HepG2 (cell line): ENCODE measurements around the gene ZNF248.

Source experiments
- MTA3 ChIP-seq: sonication (generic); formaldehyde crosslinking; IDR thresholded peaks from 2 replicates; pipeline ENCODE4 v1.4.0; 2020; ENCODE audit warnings: missing genetic modification reagents
- MYC ChIP-seq: sonication (generic); formaldehyde crosslinking; IDR thresholded peaks from 2 replicates; pipeline ENCODE4 v1.9.0; 2021; ENCODE audit warnings: missing genetic modification reagents, borderline replicate concordance
- NCOR1 ChIP-seq: fragments of 200-600 bp; sonication (generic); IDR thresholded peaks from 2 replicates; pipeline ENCODE4 v1.7.0; 2017; ENCODE audit warnings: antibody characterized with exemption, low read length, borderline replicate concordance
- NFIC ChIP-seq: IDR thresholded peaks from 2 replicates; pipeline ENCODE4 v1.6.1; 2012; ENCODE audit warnings: mild to moderate bottlenecking, low read length, inconsistent platforms
- RBAK ChIP-seq: sonication (generic); formaldehyde crosslinking; IDR thresholded peaks from 2 replicates; pipeline ENCODE4 v1.5.1; 2020; ENCODE audit warnings: mild to moderate bottlenecking, missing genetic modification reagents
- ZFP62 ChIP-seq: sonication (generic); formaldehyde crosslinking; IDR thresholded peaks from 2 replicates; pipeline ENCODE4 v1.4.0; 2020; ENCODE audit warnings: missing genetic modification reagents
- ZNF713 ChIP-seq: sonication (generic); formaldehyde crosslinking; IDR thresholded peaks from 2 replicates; pipeline ENCODE4 v1.4.0; 2020; ENCODE audit warnings: mild to moderate bottlenecking, missing genetic modification reagents
- TF ChIP-seq, protein P1 (sequence below): sonication (generic); formaldehyde crosslinking; IDR thresholded peaks from 2 replicates; pipeline ENCODE4 v1.5.0; 2020; ENCODE audit warnings: mild to moderate bottlenecking, missing genetic modification reagents, moderate library complexity
- TF ChIP-seq, protein P2 (sequence below): sonication (generic); formaldehyde crosslinking; IDR thresholded peaks from 2 replicates; pipeline ENCODE4 v1.4.0; 2020; ENCODE audit warnings: missing genetic modification reagents, borderline replicate concordance
- TF ChIP-seq, protein P3 (sequence below): IDR thresholded peaks from 2 replicates; pipeline ENCODE4 v1.6.1; 2012; ENCODE audit warnings: inconsistent platforms
- TF ChIP-seq, protein P4 (sequence below): sonication (generic); formaldehyde crosslinking; IDR thresholded peaks from 2 replicates; pipeline ENCODE4 v1.5.1; 2020; ENCODE audit warnings: mild to moderate bottlenecking, missing genetic modification reagents
- TF ChIP-seq, protein P5 (sequence below): sonication (generic); formaldehyde crosslinking; IDR thresholded peaks from 2 replicates; pipeline ENCODE4 v1.4.0; 2020; ENCODE audit warnings: mild to moderate bottlenecking, missing genetic modification reagents, borderline replicate concordance
- TF ChIP-seq, protein P6 (sequence below): fragments of 450-650 bp; IDR thresholded peaks from 2 replicates; pipeline ENCODE4 v1.6.1; 2016

DNA sequence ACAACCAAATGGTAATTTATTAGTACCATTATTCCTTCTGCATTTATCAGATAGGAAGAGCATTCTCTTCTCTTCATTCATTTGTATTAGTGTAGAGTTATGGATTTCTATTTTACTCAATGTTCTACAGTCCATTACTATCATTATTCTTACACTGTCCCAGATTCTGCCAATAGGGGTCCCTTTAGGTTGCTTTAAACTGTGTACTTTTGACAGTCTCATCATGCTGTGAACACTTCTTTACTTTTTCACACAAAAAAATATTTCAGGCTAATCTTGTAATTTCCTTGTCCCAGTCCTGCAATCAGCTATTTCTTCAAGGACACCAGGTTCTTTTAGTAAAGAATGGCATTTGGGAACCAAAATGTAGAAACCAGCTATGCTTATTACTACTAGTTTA is 99.3 kb downstream of the ZNF248 start:
- TF ChIP-seq, protein P1, sequence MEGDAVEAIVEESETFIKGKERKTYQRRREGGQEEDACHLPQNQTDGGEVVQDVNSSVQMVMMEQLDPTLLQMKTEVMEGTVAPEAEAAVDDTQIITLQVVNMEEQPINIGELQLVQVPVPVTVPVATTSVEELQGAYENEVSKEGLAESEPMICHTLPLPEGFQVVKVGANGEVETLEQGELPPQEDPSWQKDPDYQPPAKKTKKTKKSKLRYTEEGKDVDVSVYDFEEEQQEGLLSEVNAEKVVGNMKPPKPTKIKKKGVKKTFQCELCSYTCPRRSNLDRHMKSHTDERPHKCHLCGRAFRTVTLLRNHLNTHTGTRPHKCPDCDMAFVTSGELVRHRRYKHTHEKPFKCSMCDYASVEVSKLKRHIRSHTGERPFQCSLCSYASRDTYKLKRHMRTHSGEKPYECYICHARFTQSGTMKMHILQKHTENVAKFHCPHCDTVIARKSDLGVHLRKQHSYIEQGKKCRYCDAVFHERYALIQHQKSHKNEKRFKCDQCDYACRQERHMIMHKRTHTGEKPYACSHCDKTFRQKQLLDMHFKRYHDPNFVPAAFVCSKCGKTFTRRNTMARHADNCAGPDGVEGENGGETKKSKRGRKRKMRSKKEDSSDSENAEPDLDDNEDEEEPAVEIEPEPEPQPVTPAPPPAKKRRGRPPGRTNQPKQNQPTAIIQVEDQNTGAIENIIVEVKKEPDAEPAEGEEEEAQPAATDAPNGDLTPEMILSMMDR (CRISPR knock-in tag) = no peak
- TF ChIP-seq MYC (CRISPR knock-in tag) (no peak), MTA3 (no peak), NFIC (no peak), NCOR1 (no peak), ZNF713 (CRISPR knock-in tag) (no peak), RBAK (CRISPR knock-in tag) (no peak), ZFP62 (CRISPR knock-in tag) (no peak)
- TF ChIP-seq, protein P2, sequence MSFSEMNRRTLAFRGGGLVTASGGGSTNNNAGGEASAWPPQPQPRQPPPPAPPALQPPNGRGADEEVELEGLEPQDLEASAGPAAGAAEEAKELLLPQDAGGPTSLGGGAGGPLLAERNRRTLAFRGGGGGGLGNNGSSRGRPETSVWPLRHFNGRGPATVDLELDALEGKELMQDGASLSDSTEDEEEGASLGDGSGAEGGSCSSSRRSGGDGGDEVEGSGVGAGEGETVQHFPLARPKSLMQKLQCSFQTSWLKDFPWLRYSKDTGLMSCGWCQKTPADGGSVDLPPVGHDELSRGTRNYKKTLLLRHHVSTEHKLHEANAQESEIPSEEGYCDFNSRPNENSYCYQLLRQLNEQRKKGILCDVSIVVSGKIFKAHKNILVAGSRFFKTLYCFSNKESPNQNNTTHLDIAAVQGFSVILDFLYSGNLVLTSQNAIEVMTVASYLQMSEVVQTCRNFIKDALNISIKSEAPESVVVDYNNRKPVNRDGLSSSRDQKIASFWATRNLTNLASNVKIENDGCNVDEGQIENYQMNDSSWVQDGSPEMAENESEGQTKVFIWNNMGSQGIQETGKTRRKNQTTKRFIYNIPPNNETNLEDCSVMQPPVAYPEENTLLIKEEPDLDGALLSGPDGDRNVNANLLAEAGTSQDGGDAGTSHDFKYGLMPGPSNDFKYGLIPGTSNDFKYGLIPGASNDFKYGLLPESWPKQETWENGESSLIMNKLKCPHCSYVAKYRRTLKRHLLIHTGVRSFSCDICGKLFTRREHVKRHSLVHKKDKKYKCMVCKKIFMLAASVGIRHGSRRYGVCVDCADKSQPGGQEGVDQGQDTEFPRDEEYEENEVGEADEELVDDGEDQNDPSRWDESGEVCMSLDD (CRISPR knock-in tag) = no peak
- TF ChIP-seq, protein P3, sequence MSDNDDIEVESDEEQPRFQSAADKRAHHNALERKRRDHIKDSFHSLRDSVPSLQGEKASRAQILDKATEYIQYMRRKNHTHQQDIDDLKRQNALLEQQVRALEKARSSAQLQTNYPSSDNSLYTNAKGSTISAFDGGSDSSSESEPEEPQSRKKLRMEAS = no peak
- TF ChIP-seq, protein P4, sequence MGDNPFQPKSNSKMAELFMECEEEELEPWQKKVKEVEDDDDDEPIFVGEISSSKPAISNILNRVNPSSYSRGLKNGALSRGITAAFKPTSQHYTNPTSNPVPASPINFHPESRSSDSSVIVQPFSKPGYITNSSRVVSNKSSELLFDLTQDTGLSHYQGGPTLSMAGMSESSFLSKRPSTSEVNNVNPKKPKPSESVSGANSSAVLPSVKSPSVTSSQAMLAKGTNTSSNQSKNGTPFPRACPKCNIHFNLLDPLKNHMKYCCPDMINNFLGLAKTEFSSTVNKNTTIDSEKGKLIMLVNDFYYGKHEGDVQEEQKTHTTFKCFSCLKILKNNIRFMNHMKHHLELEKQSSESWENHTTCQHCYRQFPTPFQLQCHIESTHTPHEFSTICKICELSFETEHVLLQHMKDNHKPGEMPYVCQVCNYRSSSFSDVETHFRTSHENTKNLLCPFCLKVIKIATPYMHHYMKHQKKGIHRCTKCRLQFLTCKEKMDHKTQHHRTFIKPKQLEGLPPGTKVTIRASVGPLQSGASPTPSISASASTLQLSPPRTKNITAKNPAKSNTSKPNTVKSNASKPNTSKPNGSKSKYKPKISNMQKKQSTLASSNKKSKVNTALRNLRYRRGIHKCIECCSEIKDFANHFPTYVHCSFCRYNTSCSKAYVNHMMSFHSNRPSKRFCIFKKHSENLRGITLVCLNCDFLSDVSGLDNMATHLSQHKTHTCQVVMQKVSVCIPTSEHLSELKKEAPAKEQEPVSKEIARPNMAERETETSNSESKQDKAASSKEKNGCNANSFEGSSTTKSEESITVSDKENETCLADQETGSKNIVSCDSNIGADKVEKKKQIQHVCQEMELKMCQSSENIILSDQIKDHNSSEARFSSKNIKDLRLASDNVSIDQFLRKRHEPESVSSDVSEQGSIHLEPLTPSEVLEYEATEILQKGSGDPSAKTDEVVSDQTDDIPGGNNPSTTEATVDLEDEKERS (CRISPR knock-in tag) = no peak
- TF ChIP-seq, protein P5, sequence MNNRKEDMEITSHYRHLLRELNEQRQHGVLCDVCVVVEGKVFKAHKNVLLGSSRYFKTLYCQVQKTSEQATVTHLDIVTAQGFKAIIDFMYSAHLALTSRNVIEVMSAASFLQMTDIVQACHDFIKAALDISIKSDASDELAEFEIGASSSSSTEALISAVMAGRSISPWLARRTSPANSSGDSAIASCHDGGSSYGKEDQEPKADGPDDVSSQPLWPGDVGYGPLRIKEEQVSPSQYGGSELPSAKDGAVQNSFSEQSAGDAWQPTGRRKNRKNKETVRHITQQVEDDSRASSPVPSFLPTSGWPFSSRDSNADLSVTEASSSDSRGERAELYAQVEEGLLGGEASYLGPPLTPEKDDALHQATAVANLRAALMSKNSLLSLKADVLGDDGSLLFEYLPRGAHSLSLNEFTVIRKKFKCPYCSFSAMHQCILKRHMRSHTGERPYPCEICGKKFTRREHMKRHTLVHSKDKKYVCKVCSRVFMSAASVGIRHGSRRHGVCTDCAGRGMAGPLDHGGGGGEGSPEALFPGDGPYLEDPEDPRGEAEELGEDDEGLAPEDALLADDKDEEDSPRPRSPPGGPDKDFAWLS (CRISPR knock-in tag) = no peak
- TF ChIP-seq, protein P6, sequence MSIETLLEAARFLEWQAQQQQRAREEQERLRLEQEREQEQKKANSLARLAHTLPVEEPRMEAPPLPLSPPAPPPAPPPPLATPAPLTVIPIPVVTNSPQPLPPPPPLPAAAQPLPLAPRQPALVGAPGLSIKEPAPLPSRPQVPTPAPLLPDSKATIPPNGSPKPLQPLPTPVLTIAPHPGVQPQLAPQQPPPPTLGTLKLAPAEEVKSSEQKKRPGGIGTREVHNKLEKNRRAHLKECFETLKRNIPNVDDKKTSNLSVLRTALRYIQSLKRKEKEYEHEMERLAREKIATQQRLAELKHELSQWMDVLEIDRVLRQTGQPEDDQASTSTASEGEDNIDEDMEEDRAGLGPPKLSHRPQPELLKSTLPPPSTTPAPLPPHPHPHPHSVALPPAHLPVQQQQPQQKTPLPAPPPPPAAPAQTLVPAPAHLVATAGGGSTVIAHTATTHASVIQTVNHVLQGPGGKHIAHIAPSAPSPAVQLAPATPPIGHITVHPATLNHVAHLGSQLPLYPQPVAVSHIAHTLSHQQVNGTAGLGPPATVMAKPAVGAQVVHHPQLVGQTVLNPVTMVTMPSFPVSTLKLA = no peak
